Panc1 (cell line): ENCODE results near the gene TRIM2.
"Not testable (repeated sequence)": the region's sequence is repeated elsewhere in the genome, so short reads cannot be mapped to it uniquely, and the experiment has no call there.

Source experiments
- CTCF ChIP-seq: fragments of 450-650 bp; IDR thresholded peaks from 2 replicates; pipeline ENCODE4 v1.5.1; 2017; ENCODE audit warnings: mild to moderate bottlenecking
- REST ChIP-seq, 2 experiments: IDR thresholded peaks; 2 replicates each; pipeline ENCODE4 v1.6.1; 2011 to 2012; ENCODE audit warnings: low read depth in 2 of 2, control low read depth in 1 of 2, low read length in 1 of 2, mild to moderate bottlenecking in 1 of 2, moderate library complexity in 1 of 2; ENCODE audit not compliant: insufficient read depth in 1 of 2

- not testable (repeated sequence) for TF ChIP-seq CTCF; REST (IDR thresholded peaks at IDR 0.05; ENCODE audit: insufficient read depth in 1 of 2, low read depth in 2 of 2, low read length in 1 of 2)
Measured at GRCh38 chr4:153165236-153165635, 39.0 kb upstream of the TRIM2 start.
